WI38 (cell line): ENCODE results near the gene RAB11FIP4.

Experiments
- H3K4me3 ChIP-seq: 2 replicates; pipeline ENCODE4 v1.5.1; 2011; ENCODE audit warnings: low read depth, mild to moderate bottlenecking, control low read depth, low read length
- CTCF ChIP-seq: IDR thresholded peaks from 2 replicates; pipeline ENCODE4 v1.5.1; 2012; ENCODE audit warnings: low read depth, mild to moderate bottlenecking, control low read depth, low read length

The RAB11FIP4 gene

GRCh38 chr17:31493656-31494155, 102.2 kb downstream of the RAB11FIP4 start:
- no peak for TF ChIP-seq CTCF
- no peak overlapping the region for H3K4me3 ChIP-seq

DNA sequence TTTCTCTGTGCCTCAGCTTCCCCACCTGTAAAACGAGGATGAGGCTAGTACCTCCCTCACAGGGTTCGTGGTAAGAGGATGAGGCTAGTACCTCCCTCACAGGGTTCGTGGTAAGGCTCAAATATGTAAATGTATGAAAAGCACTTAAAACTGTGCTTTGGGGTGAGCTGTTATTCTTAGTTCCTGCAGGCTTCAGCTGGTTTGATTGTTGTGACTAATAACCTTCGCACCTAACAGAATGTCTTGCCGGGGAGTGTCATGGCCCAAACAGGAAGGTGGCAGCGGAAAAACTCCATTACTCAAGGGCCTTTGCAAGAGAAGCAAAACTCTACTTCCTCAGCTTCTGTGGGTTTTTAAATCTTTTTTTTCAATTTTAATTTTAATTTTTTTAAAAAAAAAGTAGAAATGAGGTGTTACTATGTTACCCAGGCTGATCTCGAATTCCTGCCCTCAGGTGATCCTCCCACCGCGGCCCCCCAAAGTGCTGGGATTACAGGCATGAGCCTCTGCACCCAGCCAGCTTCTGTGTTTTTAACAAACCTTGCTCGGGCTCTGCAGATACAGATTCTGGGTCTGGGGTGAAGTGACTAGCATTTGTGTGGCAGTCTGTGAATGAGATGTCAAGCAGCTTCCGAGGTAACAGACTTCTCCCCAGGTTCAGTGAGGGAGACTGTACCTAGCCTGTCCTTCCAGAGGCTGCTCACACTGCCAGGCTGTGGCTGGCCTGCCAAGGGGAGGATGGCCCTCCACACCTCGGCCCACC, 103.0 kb downstream of the RAB11FIP4 start:
- no peak overlapping the region for H3K4me3 ChIP-seq
- no peak for TF ChIP-seq CTCF

DNA sequence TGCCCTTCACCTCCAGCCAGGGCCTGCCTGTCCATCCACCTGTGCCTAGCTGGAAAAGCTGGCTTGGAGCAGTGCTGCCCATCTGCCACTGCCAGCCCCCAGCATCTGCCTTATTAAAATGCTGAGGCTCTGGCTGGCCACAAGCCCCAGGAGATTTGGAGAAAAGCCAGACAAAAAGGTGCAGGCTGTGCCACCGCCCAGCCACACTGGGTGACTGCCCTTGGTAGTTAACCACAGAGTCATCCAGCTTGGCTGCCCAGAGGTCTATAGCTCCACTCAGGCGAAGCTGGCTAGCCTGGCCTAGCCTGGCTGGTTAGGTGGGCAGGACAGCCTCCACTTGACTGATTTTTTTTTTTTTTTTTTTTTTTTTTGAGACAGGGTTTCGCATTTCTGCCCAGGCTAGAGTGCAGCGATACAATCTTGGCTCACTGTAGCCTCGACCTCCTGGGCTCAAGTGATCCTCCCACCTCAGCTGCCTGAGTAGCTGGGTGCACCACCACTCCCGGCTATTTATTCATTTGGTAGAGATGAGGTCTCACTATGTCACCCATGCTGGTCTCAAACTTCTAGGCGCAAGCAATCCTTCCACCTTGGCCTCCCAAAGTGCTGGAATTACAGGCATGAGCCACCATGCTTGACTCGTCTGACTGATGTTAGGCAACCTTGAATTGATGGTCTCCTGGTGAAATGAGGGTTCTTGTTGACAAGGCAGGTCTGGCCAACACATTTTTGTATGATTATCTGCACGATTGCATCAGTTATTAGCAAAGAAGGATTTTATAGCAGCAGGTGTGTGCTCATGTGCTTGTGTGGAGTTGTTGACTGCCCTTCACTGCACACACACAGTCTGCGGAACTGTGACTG, 103.8 kb downstream of the RAB11FIP4 start:
- no peak for TF ChIP-seq CTCF
- H3K4me3 ChIP-seq, result no peak overlapping the region

DNA sequence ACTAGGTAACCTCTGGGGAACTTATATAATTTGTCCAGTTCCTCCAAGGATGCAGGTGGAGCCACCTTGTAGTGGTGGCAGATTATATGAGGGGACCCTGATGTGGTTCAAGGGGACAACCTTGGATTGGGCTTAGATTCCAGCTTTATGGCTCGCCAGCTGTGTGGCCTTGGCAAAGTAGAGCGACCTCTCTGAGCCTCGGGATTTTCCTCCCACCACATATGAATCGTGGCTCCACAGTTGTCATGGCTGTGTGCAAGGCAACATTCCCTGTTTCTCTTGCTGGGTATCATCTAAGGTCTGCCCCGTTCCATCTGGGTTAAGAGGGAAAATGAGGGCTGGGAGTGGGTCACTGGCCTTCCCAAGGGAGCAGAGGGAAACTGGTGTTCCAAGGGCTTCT, 104.6 kb downstream of the RAB11FIP4 start:
- no peak overlapping the region for H3K4me3 ChIP-seq
- no peak for TF ChIP-seq CTCF

DNA sequence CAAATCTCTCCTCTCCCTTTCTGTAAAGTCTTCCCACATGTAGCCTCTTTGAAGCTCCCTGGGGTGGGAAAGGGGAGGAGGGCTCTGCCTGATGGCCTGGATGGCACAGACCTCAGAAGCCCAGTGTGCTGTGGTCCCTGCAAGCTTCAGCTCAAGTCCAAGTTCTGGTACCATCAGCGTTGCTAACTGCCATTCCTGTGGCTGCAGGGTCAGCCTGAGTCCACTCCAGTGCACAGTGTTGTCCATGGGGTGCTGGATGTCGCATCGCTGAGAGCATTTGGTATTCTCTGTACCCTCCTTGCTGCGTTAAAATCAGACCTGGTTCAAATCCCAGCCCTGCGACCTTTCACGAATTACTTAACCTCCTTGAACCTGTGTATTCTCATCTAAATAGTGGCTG, 105.1 kb downstream of the RAB11FIP4 start:
- H3K4me3 ChIP-seq, result no peak overlapping the region
- no peak for TF ChIP-seq CTCF

DNA sequence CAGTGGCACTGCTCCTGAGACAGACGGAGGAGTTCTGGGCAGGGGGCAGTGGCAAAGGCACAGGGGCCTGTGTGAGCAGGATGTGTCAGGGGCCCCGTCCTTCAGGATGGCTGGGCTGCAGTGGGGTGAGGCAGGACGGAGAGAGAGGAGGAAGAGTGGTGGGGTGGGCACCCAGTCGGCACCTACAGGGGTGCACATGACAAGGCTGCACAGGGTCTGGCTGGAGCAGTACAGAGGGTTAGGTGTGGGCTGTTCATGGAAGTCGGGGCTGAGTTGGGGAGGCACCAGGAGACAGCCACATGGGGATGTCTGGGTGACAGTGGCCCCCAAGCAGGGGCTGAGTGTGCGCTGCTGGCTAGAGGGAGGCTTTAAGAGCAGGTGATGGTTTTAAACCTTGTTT, 106.0 kb downstream of the RAB11FIP4 start:
- H3K4me3 ChIP-seq, result no peak overlapping the region
- no peak for TF ChIP-seq CTCF
